ENCODE measurements around the gene MAML3. TPM values are rescaled to one million over a fixed set of nuclear protein-coding genes. Genes with fewer than 3 reads are reported as not detected.

Gene MAML3
- total RNA-seq, 2 donors from 2014 or later: 6.3 to 6.5 TPM

DNA sequence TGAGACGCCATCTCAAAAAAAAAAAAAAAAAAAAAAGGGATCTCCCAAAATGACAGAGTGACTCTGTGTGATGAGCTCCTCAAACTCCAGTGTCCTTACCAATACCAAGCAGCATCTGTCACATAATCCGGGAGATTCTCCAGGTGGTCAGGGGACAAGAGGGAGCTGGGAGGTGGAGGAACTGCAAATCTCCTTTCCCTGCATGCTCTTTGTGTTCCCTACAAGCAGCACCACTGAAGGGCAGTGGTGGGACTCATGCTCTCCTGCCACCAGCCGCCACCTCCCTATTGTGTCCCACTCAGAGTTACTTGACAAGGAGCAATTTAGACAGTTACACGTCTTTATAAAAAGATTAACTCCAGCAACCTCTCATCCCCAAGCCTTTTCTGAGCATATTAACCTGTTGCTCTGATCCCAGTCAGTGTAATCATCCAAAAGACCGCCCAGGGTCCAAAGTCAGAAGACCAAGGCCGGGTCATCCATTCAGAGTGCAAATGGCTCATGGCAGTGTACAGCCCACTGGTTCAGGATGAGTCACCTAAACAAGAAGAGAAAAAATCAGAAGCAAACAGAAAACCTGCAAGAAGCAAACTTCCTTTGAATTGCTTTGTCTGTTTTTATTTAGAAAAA is 464.8 kb downstream of the MAML3 start:
- intact Hi-C loops (cut with DNase I): no loop called here
- no peak for DNase-seq (ENCODE audit: low spot score)

DNA sequence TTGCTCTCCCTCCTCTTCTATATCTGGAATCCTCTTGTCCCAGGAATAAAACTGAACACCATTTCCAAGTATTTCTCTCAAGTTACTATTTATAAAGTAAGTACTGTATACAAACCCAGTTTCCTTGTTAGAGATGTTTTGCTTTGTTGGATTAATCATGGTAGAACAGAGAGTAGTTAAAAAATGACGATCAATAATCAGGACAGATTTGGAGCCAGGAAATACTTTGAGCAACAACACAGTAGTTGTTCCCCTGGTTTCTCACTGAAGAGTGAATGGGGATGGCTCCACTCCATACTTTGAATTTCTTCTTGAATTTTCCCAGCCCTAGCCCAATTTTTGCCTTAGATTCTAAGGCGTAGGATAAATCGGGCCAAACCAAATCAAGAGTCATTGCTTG is 467.0 kb downstream of the MAML3 start:
- no peak for DNase-seq (ENCODE audit: low spot score)
- intact Hi-C loops (cut with DNase I): no loop called here

DNA sequence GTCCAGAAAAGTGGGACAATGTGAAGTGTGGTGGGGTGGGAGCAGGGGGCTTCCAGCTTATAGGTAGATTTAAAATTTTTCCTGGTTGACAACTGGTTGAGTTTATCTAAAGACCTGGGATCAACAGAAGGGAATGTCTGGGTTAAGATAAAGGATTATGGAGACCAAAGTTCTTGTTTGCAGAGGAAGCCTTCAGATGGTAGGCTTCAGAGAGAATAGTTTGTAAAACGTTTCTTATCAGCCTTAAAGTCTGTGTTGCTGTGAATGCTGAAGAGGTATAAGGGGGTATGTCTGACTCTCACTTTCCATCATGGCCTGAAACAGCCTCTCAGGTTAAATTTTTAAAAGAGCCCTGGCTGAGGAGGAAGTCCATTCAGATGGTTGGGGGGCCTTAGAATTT is 467.9 kb downstream of the MAML3 start:
- DNase-seq (ENCODE audit: low spot score): no peak
- intact Hi-C loops (cut with DNase I): no loop called here

DNA sequence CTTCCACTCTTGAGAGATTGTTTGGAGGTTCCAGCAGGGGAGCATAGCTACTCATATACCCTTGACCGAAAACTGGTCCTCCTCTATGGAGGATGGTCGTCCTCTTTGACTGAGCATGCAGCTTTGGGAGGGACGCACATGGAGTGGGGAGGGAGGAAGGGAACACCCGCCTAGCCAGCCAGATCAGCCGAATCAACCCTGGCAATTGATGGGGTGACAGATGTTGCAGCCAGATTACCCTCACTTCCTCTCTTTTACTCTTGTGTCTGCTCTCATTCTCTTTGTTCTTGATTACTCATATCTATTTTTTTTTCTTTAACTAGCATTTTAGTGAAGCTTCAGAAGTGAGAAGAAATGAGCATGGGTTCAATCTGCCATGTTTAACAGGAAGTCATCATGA is 468.8 kb downstream of the MAML3 start:
- intact Hi-C loops (cut with DNase I): no loop called here

DNA sequence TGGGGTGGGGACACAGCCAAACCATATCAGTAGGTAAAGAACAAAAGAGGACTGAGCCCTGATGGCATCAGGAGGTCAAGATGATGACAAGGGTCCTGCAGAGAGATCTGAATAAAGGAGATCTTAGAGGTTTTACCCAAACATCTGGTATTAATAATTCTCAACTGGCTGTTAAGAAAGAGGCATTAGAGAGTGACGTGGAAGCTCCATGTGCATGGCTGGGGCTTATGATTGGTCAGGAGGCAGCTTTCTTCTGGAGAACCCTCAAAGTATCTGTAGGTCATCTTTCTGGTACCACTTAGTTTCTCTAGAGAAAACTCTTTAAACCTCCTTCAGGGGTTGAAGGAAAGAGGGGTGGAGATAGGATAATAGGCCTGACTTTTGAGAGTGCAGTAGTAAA is 469.6 kb downstream of the MAML3 start:
- no peak for DNase-seq (ENCODE audit: low spot score)
- intact Hi-C loops (cut with DNase I): no loop called here

More for the DNA sequence above, 468.8 kb downstream of the MAML3 start:
- DNase-seq (ENCODE audit: low spot score): no peak

DNA sequence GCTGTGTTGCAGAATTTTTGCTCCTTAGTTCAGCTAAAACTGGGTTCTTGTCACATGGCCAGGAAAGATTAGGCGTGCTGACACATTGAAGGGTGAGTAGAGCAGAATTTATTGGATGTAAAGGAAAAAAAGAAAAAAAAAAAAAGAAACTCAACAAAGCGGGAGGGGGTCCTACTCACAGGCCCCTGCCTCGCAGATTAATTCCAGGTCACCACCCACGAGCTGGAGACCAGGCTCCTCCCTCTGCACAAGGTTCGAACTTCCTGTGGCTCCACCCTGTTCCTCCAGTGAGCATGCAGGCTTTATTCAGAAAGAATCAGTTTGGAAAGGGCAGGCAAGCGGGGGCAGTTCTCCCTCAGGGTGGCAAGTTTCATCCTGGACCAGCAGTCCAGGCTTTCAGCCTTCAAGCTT is 471.2 kb downstream of the MAML3 start:
- no peak for DNase-seq (ENCODE audit: low spot score)
- intact Hi-C loops (cut with DNase I): no loop called here

DNA sequence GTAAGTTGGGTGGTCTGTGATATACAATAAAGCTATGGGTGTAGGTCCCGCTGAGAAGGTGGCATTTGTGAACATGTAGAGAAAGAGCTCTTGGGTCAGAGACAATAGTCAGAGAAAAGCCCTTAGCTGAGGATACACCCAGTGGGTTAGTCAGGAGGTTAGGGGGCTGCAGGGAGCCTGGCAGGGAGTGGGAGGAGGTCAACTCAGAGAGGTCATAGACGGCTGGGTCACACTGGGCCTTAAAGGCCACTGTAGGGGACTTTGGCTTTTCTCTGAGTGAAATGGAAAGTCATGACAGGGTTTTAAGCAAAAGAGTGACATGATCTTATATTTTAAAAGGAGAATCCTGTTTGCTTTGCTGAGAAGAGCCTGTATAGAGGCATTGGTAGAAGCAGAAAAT is 471.7 kb downstream of the MAML3 start:
- intact Hi-C loops (cut with DNase I): no loop called here
- DNase-seq (ENCODE audit: low spot score): no peak

DNA sequence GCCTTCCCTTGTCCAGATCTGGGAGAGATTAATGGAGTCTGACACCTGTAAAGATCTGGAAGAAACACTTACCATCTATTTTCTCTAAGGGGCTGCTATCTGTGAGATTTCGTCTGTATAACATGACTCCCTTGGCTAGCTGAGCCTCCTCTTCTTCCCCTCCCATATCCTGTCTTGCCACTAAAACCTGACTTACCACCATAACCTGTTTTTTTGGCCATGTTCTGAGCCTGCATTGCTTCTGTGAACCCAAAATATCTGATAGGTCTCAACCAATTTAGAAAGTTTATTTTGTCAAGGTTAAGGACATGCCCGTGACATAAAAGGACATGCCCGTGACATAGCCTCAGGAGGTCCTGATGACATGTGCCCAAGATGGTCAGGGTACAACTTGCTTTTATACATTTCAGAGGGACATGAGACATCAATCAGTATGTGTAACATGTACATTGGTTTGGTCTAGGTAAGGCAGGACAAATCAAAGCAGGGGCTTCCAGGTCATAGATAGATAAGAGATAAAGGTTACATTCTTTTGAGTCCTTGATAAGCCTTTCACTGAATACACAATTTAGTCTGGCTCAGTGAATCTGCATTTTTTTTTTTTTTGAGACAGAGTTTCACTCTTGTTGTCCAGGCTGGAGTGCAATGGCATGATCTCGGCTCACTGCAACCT is 476.9 kb downstream of the MAML3 start:
- intact Hi-C loops (cut with DNase I): no loop called here
- DNase-seq (ENCODE audit: low spot score): no peak

DNA sequence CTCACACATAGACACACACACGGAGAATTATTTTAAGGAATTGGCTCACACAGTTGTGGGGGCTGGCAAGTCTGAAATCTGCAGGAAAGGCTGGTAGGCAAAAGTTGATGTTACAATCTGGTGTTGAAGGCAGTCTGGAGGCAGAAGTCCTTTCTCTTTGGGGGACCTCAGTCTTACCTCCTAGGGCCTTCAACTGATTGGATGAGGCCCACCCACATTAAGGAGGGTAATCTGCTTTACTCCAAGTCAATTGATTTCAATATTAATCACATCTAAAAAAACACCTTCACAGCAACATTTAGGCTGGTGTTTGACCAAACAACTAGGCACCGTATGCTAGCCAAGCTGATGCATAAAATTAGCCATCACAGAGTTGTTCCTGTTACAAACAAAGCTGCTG is 477.6 kb downstream of the MAML3 start:
- DNase-seq (ENCODE audit: low spot score): no peak
- intact Hi-C loops (cut with DNase I): no loop called here

DNA sequence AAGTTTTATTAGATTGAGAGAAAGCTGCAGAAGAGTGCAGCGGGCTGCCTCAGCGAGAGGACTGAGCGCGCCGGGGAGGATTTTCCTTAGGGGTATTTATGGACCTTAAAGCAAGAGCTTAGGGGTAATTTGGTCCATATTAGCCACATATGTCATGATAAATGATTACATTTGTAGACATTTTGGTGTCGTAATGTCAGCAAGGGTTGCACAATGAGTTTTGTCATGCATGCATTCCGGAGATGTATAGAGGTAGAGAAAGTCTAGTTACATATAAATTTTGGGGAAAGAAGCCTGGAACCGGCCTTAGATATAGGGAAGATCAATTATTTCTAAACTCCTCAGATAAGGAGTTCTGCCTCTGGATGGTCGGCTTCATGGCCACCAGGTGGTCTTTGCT is 478.3 kb downstream of the MAML3 start:
- no peak for DNase-seq (ENCODE audit: low spot score)
- intact Hi-C loops (cut with DNase I): no loop called here

DNA sequence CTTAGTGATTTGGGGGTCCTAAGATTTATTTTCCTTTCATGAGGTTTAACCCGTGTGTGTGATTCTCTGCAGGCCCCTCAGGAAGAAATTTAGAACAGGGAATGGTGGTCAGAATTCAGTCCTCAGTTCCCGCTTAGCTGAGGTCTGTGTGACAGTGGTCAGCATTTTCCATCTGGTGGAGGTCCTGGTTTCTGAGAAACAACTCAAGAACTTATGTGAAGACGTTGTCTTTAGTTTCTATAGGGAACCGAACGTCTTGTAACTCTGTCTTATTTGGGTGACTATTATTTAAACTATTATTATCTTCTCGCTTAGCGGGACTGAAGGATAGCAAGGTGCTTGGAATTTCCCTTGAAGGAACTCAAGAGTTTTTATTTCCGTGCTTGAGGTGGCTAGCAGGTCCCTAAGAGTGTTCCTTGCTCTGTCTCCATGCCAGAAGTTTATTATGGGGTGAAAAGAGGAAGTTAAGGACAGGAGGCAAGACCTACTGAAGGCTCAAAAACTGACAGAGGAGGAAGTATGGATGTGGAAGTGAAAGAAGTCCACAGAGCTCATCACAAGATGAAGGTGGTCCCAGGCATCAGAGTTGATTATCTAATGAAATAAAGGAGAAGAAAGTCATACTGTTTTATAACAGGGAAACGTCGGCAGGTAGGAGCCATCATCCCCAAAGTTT is 479.0 kb downstream of the MAML3 start:
- DNase-seq (ENCODE audit: low spot score): no peak
- intact Hi-C loops (cut with DNase I): no loop called here

DNA sequence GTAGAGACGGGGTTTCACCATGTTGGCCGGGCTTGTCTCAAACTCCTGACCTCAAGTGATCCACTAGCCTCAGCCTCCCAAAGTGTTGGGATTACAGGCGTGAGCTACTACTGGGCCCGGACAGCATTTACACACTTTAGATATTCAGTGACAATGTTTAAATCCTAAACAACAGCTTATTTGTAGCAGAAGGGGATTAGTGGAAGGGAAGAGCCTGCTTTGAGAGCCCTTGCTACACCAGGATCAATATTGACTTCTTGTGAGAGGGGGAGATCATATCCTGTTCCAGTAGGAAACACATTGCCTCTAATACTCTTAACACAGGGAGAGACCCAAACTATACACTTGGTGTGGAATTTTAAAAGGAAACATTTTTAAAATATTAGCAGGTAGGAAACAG is 481.3 kb downstream of the MAML3 start:
- DNase-seq (ENCODE audit: low spot score): no peak
- intact Hi-C loops (cut with DNase I): no loop called here

DNA sequence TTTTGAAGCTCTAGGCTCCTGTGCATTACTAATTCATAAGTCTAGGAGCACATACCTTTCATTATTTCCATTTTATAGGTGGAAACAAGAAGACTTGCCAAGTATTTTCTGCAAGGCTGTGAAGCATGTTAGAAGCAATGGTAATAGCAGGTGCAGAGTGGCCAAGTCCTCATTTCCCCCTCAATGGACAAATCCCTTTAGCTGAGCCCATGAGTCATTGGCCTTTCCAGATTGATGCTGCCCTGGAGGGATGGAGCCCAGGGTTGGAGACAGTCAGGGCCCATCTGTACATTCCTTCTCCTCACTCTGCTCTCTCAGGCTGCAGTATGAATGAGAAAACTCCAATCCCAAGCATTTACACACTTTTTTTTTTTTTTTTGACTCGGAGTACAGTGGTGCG is 481.8 kb downstream of the MAML3 start:
- intact Hi-C loops (cut with DNase I): no loop called here
- no peak for DNase-seq (ENCODE audit: low spot score)

DNA sequence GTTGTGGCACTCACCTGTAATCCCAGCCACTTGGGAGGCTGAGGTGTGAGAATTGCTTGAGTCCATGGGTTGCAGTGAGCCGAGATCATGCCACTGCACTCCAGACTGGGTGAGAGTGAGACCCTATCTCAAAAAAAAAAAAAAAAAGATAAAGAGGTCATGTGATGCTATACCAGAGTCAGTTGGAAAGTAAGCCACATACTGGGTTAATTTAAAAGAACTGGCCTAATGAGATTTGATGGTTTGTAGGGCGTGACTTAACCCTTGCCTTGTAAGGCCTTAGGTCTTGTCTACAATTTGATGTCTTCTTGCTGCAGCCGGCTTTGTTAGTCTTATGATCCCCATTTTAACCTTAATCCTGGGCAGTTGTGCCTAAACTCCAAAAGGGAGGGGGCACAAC is 483.2 kb downstream of the MAML3 start:
- no peak for DNase-seq (ENCODE audit: low spot score)
- intact Hi-C loops (cut with DNase I): no loop called here

DNA sequence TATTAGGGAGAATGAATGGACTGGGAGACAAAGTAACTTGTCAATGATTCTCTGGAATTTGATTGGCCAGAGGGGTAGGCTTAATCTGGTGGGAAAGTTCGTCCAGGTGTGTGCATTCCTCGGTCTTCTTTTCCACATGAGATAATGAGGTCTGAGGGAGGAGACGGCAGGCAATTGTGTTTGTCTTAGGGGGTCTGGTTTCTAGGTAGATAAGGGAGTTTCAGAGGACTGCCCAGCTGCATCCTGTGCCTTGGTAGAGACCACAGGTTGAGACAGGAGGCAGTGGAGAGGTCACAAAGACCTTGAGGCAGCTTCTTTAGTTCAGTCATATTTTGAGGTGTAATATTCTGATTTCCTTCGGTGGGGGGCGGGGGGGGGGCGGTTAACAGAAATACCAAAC is 484.1 kb downstream of the MAML3 start:
- no peak for DNase-seq (ENCODE audit: low spot score)
- intact Hi-C loops (cut with DNase I): loop anchor here in 1 of 2 donors (10.0 kb wide), 1 partner anchor 485 kb away; the partner anchor contains the start of gene MAML3

DNA sequence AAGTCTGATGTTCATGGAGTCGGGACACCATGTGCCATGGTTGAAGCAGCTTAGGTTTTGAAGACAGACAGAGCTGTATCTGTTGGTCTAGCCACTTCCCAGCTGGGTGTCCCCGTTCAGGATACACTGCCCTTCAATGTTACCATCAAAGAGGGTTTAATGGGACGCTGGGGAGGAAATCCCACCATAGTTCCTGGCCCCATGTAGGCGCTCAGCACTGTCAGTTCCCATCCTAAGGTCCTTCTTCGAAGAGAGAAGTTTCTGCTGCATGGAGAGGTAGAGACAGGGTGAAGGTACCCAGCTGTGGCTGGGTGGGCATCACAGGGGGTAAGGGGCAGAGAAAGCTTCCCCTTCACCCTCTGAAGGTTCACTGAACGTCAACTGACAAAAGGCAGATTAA is 484.6 kb downstream of the MAML3 start:
- intact Hi-C loops (cut with DNase I): loop anchor here in 1 of 2 donors (10.0 kb wide), 1 partner anchor 485 kb away; the partner anchor contains the start of gene MAML3
- no peak for DNase-seq (ENCODE audit: low spot score)

DNA sequence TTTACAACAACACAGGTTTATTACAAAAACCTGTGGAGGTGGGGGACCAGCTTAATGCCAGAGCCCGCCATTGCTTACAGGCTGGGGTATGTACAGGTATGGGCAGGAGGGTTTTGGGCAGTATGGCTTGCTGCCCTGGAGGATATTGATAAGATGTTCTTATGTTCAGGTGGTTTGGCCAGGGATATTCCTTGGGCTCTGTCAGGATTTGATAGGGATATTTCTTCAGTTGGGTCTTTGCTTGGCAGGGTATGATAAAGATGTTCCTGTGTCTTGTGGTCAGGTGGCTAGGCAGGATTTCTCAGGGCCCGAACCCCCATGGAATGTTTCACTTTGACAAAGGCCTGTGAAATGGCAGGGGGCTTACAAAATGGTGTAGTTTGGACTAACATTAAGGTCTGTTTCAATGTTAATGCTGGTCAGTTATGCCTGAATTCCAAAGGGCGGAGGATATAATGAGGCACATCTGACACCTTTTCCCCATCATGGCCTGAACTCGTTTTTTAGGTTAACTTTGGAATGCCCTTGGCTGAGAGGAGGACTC is 485.3 kb downstream of the MAML3 start:
- no peak for DNase-seq (ENCODE audit: low spot score)
- intact Hi-C loops (cut with DNase I): loop anchor here in 1 of 2 donors (10.0 kb wide), 1 partner anchor 486 kb away; the partner anchor contains the start of gene MAML3

DNA sequence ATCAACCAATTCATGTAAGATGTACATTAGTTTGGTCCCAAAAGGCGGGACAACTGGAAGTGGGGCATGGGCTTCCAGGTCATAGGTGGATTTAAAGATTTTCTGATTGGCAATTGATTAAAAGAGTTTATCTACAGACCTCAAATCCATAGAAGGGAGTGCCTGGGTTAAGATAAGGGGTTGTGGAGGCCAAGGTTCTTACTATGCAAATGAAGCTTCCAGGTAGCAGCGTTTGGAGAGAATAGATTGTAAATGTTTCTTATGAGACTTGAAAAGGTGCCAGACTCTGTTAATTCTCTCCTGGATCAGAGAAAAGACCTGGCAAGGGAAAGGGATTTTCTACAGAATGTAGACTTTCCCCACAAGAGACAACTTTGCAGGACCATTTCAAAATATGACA is 485.9 kb downstream of the MAML3 start:
- DNase-seq (ENCODE audit: low spot score): no peak
- intact Hi-C loops (cut with DNase I): loop anchor here in 1 of 2 donors (10.0 kb wide), 1 partner anchor 487 kb away; the partner anchor contains the start of gene MAML3

Data from posterior vena cava (tissue), 2 donors.